Hindlimb muscle (tissue), 1 donor: ENCODE results near the gene MLX. TPM values are rescaled to one million over a fixed set of nuclear protein-coding genes. Genes with fewer than 3 reads are reported as not detected.

Experiments
- DNase-seq: peaks from one replicate; pipeline ENCODE4 v3.0.0-alpha.2; 2013
- polyA plus RNA-seq: library from polyadenylated mRNA; unstranded; fragments of 120-200 nt; gene quantifications from one replicate; pipeline ENCODE4 v1.2.1, GENCODE V29; 2013; ENCODE audit not compliant: insufficient read length

Gene MLX, protein sequence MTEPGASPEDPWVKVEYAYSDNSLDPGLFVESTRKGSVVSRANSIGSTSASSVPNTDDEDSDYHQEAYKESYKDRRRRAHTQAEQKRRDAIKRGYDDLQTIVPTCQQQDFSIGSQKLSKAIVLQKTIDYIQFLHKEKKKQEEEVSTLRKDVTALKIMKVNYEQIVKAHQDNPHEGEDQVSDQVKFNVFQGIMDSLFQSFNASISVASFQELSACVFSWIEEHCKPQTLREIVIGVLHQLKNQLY
- 35.2 TPM for polyA plus RNA-seq

DNA sequence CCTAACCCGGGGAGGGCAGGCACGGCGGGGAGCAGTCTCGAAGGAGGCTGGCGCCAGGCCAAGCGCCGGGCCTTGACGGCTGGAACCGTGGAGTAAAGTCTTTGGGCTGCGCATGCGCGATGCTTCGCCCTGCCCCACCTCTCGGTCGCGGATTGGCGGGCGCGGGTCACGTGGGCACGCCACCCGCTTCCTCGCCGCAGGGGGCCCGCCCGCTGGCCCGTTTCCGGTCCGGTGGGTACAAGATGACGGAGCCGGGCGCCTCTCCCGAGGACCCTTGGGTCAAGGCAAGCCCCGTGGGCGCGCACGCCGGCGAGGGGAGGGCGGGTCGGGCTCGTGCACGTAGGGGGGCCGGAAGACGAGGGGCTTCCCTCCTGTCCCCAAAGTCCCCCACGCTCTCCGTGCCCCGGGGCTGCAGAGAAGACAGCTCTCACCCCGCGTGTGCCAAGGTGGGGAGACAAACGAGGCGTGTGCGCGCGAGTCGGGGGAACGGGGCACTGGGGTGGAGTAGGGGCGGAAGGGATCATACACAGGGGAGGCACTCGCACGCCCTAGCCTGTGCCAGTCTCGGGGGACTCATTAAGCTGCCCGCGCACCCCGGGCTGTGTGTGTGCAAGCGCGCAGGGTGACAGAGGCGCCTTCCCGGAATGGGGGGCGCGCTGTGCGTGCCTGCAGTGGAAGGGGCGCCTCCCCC is at the start of gene MLX:
Gene MLX (plus strand): TSS at position 218 of the 691 bp plus-strand sequence. CDS start 25 bp downstream, at position 243.
- peak; percentile 90 for DNase-seq

DNA sequence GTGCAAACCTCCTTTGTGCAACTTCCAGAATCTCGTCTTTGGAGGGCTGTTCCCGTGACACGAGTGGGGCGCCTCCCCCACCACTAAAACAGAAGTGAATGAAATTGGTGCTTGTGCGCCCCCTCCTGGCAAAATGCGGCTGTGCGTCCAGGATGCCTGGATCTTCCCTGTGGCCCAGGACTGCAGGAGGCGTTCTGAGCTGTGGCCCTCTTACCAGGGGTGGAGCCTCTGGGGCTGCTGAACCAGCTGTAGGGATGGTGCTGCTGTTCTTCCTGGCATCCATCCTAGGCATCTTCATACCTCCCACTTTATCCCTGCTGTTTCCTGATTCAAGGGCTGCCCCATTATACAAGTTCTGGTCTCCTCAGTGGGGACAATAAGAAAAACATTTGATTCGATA is 49.4 kb upstream of the MLX start:
- peak; percentile 76 for DNase-seq

DNA sequence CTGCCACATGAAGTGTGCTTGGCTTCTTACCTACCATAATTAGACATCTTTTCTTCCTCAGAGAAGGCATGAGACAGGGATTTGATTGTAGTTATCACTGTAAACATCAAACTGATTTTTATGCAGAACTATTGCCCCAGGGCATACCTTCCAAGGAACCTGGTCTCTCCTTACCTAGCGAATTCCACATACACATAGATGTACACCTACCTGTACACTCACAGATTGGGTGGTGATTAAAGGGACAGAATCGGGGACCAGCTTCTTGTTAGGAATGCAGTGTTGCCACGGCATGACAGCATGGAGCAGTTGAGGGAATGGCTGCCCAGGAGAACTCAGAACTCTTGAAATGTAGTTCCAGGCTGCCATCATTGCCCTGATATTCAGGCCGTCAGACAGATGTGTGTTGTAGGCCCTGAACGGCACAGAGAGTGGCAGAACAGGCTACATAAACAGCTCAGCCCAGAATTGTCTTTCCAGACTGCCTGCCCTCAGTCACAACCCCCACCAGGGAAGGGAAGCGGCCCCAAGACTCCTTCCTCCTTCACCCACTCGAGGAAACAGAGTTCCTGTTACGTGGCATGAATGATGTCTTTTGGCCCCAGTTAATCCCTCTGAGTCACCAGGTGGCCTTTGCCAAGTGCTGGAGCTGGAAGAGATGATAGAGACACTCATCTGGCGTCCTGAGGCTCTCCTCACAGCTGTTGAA is 48.7 kb upstream of the MLX start:
- peak; percentile 74 for DNase-seq

DNA sequence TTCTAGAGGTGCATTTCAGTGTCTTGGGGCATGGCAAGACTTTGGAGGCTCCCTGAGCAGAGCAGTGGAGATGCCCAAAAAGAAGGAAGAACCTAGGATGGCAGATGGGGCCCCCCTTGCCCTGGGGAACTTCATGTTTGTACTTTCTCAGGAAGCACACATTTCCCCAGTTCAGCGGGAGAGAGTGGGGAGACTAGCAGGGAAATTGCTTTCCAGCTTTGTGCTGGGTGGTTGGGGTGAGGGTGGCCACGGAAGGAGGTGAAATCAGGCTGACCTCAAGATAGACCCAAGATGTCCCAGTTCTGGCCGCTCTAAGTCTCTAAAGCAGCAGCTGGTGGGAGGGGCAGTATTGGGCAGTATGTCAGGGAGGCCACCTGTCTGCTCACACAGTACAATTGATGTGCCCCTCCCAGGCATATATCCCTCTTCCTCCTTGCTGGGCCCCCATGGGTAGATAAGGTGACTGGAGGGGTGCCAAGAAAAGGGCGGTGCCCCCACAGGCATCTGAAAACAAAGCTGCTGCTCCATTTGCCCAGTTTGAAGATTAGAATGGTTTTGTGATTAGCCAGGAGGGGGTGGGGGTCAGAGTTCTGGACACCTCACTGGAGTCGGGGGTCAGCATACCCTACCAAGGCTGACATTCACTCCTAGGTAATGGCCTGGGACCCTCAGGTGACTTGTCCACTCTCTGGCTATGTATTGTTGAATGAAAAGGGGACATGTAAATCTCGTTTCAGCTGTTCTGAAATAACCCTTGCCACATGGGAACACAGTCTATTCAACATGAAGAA is 48.0 kb upstream of the MLX start:
- DNase-seq: peak; percentile 45

DNA sequence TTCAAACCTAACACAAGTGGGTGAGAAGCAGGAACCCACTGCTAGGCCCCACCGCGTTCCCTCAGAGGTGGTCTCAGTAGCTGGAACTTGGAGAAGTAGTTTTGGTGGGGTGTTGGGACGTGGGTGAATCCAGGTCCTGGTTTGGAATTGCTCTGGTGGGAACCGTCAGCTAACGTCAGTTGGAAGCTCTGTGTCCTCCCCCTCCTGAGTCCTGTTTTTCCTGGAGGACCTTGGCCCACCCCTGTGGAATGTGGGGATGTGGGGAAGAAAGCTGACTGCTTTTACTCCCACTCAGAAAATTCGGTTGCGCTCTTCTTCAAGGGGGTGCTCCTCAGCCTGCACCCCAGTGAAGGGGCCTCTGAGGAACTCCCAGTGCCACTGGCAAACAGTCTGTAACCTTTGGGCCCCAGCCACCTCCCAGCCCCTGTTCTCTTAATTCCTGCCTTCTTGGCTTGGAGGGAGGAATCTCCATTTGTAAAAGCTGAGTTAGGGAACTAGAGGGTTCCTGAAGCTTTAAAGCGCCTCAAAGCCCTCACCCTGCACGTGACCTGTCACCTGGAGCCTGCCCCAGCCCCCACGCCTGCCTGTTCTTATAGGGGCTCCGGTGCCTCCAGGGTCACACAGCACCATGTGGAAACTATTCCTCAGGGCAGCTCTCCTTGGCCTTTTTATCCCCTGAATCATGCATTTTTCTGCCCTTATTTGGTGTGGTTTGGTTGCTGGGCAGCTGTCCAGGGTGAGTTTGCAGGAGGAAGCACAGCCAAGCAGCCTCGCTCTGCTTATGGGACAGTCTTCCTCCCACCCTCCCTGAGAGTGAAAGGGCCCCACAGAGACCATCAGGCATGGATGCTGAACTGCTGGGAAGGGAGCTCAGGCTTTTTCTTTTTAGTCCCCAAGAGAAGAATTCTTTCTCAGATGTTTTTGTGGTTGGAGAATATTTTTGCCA is 47.1 kb upstream of the MLX start:
- DNase-seq: peak; percentile 90

DNA sequence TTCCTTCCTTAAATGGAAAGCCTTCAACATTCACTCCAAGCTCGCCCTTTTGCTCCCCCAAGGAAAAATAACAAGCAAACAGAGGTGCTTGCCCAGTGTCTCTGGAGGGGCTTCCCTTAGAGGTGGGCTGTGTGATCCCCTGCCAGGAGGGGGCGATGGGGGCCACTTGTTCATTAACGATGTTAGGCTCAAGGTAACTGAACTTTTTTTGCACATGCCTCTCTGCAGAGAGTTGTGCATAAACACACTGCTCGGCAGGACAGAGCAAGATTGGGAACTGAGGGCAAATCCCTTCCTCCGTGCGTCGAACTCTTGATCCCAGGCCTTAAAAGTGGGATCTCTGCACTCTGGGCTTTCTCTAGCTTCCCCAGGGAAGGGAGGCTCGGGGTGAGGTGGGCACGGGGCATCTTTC is 46.4 kb upstream of the MLX start:
- no peak for DNase-seq

DNA sequence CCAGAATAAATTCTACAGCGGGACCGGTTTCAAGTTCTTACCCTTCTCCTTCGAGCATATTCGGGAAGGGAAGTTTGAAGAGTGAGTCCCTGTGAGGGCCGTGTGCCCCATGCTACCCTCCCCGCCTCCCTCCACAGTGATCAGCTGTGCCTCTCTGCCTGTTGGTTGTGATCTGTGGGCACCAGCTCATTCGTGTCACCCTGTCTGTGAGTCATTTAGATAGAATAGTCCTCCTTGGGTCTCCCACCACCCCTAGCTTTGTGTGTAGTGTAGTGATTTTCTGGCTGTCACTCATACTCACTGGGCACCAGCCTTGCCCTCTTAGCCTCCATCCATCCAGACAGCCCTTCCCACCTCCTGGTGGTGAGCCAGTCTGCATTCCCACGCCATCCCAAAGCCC is 45.9 kb upstream of the MLX start:
- DNase-seq: no peak

DNA sequence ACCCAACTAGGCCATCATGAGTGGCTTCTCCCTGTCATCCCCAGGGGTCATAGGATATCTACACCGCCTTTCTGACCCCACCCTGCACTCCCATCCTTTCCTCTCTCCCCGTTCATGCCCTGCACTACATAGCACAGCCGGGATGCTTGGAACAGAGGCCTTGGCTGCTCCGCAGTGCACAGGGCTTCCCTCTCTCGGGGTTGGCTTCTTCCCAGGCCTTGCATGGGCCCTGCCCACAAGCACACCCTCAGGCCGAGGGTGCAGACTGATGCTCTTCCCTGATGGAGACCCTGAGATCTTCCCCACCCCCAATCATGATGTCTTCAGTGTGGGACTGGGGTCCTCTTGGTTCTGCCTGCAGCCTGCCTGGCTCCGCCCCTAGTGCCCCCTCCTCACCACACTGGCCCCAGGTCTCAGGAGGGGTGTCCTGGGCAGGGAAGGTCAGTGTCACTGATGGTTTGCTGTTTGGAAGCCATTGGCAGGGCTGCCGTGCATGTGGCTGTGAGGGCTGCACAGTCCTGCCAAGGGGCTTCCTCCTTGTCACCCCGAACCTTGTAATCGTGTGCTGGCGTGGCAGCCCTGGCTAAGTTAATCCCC is 45.1 kb upstream of the MLX start:
- no peak for DNase-seq

DNA sequence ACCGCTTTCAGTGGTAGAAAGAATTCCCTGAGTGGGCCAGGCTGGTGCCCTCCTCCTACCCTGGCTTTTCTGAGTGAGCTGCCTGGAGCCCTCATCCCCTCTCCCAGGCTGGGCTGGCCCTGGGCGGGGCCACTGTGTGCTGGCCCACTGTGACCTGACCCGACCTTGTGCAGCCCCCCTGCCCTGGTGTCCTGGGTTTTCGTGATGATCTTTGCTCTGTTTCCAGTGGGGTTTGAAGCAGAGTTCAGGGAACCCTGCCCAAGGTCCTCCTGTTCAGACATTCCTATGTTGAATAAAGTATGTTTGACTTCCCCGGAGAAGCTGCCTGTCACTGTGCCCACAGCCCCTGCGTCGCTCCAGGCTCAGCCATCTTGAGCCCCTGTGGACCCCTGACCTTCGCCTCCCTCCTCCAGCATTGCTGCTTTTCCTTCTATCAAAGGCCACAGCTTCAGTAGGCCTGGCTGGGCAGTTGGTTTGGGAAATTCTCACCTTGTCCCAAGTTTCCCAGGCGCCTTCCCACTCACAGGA is 44.6 kb upstream of the MLX start:
- DNase-seq: no peak

DNA sequence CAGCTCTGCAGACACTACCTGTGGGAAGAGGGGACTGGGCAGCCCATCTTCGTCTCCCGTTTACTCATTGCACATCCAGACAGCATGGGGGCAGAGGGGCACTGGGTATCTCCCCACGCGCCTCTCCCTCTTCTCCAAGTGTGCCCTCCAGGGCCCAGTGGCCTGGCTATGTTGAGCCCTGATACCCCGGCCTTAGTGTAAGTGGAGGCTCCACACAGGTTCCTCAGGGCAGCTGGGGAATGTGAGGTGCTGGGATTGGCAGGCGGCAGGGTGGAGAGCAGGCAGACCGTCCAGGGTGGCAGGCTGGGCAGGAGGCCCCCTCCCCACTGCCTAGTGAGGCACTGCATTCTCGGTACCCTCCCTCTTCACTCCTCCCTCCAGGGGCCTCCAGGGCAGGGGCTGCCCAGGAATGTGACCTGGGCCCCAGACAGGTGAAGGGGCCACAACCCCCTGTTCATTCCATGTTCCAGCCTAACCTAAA is 44.1 kb upstream of the MLX start:
- no peak for DNase-seq

DNA sequence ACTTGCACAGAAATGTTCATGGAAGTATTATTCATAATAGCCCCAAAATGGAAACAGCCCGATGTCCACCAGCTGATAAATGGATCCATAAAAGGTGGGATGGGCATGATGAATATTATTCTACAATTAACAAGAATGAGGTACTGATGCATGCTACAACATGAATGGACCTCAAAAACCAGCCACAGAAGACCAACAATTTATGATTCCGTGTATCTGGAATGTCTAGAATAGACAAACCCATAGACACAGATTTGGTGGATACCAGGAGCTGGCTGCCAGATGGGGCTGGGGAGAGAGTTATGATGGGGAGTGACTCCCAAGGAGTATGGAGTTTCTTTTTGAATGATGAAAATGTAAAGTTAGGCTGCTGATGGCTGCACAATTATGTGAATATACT is 41.7 kb upstream of the MLX start:
- DNase-seq: no peak

DNA sequence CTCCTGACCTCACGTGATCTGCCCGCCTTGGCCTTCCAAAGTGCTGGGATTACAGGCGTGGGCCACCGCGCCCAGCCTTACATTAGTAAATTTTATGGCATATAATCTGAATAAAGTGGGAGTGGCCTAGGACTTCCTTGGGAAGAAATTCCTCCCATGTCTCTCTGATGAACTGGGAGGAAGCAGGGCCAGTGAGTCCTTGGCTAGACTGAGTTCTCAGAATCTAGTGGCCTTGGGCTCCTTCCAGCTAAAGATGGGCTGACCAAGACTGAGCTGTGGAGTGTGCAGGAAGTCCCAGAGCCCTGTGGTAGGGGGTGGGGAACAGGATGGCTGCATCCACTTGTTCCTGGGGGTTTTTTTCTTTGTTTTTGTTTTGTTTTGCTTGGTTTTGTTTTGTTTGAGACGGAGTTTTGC is 40.9 kb upstream of the MLX start:
- DNase-seq: no peak

DNA sequence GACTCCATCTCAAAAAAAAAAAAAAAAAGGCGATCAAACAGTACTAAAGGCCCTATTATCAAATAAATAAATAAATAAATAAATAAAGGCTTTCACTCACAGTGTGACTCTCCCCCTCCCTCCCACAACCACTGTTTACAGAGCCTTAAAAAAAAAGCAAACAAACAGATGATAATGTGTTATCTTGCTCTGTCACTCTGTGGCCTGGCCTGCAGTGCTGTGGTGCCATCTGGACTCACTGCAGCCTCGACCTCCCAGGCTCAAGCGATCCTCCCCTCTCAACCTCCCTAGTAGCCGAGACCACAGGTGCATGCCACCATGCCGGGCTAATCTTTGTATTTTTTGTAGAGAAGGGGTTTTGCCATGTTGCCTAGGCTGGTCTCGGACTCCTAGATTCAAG is 39.0 kb upstream of the MLX start:
- DNase-seq: no peak

DNA sequence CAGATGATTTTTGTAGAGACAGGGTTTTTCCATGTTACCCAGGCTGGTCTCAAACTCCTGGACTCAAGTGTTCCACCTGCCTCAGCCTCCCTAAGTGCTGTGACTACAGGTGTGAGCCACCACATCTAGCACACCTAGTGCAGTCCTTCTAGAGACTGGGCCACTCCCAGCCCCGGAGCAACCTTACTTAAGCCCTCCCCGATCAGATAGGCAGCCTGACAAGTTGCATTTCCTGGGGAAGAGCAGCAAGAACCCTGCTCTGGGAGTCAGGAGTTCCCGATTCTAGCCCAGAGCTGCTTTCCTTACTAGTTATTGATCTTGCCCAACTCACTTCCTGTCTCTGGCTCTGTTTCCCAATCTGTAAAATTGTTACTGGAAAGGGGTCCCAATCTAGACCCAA is 37.8 kb upstream of the MLX start:
- no peak for DNase-seq

DNA sequence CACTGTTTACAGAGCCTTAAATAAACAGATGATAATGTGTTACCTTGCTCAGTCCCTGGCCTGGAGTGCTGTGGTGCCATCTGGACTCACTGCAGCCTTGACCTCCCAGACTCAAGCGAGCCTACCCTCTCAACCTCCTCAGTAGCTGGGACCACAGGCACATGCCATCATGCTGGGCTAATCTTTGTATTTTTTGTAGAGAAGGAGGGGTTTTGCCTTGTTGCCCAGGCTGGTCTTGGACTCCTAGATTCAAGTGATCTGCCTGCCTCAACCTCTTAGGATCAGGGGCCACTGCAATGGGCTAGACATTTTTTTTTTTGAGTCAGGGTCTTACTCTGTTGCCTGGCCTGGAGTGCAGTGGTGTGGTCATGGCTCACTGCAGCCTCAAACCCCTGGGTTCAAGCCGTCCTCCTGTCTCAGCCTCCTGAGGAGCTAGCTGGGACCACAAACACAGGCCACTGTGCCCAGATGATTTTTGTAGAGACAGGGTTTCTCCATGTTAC is 35.9 kb upstream of the MLX start:
- no peak for DNase-seq

DNA sequence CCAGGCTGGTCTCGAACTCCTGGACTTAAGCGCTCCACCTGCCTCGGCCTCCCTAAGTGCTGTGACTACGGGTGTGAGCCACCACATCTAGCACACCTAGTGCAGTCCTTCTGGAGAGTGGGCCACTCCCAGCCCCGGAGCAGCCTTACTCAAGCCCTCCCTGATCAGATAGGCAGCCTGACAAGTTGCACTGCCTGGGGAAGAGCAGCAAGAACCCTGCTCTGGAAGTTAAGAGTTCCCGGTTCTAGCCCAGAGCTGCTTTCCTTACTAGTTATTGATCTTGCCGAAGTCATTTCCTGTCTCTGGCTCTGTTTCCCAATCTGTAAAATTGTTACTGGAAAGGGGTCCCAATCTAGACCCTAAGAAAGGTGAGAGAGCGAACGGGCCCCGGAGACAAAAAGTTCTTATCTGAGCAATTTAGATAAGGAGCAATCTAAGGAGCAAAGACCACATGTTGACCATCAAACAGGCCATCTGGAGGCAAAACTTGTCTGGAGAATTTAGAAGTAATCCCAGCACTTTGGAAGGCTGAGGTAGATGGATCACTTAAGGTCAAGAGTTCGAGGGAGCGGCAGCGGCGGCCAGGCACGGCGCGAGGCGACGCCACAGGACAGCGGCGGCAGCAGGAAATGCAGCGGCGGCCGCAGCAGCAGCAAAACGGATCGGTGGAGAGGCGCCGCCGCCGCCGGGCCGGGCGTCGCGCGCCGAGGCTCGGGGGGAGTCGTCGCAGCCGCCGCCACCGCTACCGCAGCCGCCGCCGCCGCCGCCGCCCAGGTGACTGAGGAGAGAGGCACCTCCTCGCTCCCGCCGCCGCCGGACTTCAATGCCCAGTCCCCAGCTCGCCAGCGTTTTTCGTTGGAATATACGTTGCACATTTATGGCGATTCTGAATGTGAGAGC is 35.2 kb upstream of the MLX start:
- DNase-seq: peak; percentile 67

DNA sequence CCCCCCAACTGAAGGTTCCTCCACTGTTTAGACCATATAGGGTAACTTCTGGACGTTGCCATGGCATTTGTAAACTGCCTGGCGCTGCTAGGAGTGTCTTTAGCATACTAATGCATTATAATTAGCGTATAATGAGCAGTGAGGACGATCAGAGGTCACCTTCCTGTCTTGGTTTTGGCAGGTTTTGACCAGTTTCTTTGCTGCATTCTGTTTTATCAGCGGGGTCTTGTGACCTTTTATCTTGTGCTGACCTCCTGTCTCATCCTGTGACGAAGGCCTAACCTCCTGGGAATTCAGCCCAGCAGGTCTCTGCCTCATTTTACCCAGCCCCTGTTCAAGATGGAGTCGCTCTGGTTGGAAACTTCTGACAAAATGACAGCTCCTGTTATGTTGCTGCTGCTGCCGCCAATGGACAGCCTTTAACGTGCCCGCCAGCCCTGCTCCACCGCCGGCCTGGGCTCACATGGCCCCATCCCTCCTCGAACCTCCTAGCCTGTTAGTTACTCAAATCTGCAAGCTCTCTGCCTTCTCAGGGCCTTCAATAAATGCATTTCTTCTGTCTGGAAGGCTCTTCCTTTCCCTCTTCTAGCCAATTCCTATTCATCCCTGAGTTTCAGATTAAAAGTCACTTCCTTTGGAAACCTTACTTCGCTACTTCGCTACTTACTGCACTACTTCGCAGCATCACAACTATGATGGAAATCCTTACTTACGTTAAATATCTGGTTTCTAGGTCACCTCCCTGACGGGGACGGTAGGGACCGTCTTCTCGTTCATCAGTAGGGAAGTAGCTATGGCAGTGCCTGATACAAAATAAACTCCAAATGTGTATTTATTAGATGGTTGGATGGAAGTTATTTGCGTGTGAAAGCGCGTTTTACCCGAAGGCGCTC is 31.5 kb upstream of the MLX start:
- DNase-seq: no peak

DNA sequence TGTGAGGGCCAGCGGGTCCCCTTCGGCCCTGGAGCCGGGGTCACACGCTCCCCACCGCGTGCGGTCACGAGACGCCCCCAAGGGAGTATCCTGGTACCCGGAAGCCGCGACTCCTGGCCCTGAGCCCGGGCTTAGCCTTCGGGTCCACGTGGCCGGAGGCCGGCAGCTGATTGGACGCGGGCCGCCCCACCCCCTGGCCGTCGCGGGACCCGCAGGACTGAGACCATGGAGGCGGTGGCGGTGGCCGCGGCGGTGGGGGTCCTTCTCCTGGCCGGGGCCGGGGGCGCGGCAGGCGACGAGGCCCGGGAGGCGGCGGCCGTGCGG is 30.9 kb upstream of the MLX start, which contains the start of gene NAGLU:
Gene NAGLU (plus strand): TSS at position 194 of the 324 bp plus-strand sequence. CDS start 32 bp downstream, at position 226.
- peak; percentile 96 for DNase-seq
